GM03348 (cell line): ENCODE results near the gene TNFRSF11A.

Source experiments
- DNase-seq: peaks from one replicate; pipeline ENCODE4 v3.0.0; 2012; ENCODE audit warnings: low spot score

TNFRSF11A gene

DNA sequence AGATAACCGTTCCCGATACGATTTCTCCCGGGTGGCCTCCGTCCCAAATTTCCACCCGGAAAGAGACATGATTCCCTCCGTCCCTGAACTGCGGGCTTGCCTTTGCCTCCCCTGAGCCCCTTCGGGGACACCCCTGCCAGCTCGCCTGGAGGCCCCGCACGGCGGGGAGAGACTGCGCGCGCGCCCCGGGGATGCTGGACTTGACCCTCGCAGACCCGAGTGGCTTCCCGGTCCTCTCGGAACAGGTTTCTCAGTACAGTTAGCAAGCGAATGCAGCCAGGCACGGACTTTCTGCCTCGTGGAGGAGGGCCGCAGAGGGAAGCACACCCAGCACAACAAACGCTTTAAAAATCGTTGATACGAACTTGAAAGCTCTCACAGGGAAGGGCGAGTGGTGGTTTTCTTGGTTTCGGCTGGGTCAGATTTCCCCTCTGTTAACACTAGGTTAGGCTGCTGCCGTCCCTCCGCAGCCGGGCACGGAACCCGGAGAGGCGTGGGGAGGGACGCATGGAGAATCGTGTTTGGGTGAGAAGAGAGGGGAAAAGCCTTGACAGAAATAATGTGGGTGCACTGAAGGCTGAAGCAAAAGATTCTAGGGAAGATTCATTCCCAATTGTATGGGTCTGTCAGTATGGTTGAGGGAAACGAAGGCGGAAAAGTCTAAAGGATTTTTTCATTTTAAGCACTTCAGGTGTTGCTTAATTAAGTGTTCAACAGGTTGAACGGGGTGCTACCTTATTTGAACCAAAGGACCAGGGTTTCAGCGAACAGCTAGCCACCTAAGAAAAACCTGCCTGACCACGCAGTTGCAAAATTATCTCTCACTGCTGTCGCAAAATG lies 916 bp downstream of the TNFRSF11A start:
- DNase-seq = peak; percentile 32

GRCh38 chr18:62326646-62327348 lies 1.7 kb downstream of the TNFRSF11A start:
- DNase-seq = no peak

DNA sequence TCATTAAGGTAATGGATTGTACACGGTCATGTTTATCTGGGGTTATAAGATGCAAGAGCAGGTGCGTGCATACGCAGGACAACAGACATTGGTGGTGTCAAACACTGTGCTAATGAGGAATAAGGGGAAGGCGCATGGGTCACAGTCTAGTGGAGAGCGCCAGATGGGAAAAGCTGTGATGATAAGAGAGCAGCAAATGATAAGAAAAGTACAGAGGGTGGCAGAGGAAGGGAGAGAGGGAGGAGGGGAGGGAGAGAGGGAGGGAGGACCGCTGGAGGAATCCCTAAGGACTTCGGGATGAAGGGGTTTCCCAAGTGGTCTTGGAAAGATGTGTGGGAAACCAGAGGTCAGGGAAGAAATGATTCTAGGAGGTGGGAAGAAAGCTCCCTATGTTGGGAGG lies 2.9 kb downstream of the TNFRSF11A start:
- DNase-seq = no peak

DNA sequence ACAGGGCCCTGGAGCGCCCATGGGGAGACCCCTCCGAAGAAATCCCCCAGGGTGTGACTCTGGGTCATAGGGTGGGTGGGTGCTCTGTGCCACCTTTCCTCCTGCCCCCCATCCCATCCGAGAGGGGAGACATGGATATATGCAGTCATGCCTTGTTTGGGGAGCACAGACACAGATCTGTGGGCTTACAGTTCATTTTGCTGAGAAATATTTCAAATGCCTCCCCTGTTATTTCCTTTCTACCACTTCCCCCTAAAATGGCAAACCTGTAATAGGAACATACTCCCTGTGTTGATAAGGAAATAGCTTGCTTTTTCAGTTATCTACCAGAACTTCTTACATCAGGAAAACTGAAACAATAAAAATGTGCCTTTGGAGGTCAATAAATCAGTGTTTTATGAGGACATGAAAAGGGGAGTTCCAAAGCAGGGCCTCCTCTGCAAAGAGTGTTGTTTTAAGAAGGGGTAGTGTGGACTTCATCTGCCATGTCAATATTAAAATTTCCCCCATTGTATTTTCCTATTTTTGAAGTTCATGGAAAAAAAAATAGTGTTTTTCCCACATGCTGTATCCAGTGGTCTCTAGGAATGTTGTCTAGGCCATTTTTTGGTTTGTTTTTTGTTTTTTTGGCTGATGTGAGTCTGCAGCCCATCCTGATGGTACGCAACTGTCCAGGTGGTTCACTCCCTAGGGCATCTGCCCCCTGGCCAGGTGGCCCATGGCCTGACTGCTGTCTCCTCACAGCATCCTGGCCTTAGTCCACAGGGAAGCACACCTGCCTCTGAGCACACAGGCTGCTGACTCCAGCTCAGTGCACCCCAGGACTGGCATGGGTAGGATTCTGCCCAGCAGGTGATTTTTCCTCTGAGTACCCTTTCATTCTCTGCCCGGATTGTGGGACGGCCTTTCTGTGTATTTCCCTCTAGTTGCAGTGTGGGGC lies 3.7 kb downstream of the TNFRSF11A start:
- DNase-seq = no peak

- peak; percentile 67 for DNase-seq
These were observed 4.8 kb downstream of the TNFRSF11A start for GRCh38 chr18:62329691-62330454.

- no peak for DNase-seq
These were observed 5.5 kb downstream of the TNFRSF11A start for GRCh38 chr18:62330650-62331049.

DNA sequence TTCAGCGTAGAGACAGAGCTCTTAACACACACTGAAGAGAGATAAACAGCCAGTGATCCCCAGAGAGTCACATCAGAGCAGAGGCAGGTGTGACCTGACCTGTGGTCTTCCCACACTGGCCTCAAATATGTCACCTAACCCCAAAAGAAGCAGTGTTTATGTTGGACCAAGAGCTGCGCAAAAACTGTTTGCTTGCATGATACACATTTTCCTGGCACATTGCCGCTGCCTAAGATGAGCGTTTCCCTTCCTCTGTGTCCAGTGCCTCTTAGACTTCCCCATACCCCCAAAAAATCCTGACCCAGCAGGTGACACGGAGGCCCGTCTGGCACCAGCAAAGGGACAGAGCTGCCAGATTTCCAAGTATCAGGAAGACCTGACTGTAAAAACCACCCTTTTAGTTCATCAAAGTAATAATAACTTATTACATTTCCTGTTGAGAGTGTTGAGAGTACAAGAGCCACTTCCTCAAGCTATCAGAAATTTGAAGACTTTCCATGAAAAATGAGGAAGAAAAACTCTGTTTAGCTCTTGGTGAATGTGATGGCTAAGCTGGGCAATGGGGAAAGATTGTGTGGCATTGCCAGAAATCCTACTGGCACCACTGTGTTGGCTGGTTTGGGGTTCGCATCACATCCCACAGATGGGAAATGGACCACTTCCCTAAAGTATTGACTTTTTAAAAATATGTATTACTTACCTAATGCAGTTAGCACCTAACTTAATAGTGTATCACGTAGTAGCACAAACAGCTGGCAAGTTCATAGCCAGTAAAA lies 6.7 kb downstream of the TNFRSF11A start:
- DNase-seq = no peak

GRCh38 chr18:62332431-62332830 lies 7.3 kb downstream of the TNFRSF11A start:
- DNase-seq = no peak

- DNase-seq = no peak
These were observed 8.0 kb downstream of the TNFRSF11A start for GRCh38 chr18:62332964-62333695.

- DNase-seq = peak; percentile 33
These were observed 9.0 kb downstream of the TNFRSF11A start for GRCh38 chr18:62334120-62334519.

- DNase-seq = no peak
These were observed 10.4 kb downstream of the TNFRSF11A start for GRCh38 chr18:62335494-62335893.

DNA sequence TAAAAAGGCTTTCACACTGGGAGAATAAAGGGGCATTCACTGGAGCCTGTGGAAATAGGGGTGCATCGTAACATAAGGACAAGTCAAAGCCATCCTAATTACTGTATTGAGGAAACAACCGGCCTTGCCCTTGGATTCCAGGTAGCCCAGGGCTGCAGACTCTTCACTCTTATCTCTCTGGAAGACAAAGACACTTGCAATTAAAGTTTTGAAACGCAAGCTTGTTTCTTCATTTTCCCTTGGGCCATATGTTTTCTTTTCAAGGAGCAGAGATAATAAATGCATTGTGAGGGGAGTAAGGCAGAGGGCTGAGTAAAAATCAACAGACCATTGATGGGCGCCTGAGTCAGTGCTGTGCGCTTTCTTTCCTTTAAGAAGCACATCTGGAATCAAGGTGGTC lies 11.5 kb downstream of the TNFRSF11A start:
- no peak for DNase-seq

DNA sequence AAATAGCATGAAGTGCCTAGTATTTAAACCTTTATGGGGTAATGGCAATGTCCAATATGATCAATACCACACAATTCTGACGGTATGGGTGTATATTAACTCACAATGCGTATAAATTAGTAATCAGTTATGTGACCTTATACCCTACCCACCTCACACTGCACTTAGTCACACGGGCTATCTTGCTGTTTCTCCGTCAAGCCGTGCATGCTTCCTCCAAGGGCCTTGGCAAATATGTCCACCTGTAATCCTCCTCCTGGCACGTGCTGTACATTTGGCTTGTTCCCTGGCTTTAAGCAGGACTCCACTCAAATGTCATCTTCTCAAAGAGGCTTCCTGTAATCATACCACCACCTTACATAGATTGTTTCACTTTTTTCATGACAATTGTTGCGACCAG lies 12.2 kb downstream of the TNFRSF11A start:
- DNase-seq = no peak

- no peak for DNase-seq
These were observed 13.5 kb downstream of the TNFRSF11A start for GRCh38 chr18:62338446-62339105.

- peak; percentile 54 for DNase-seq
These were observed 14.2 kb downstream of the TNFRSF11A start for GRCh38 chr18:62339106-62339988.

- no peak for DNase-seq
These were observed 15.9 kb downstream of the TNFRSF11A start for GRCh38 chr18:62340996-62341395.

GRCh38 chr18:62341473-62341872 lies 16.4 kb downstream of the TNFRSF11A start:
- no peak for DNase-seq

GRCh38 chr18:62342884-62343283 lies 17.8 kb downstream of the TNFRSF11A start:
- DNase-seq = no peak
